HG03460 (cell line): ENCODE data around the gene GCA.

Experiments
- ATAC-seq: cut with Tn5 transposase; IDR thresholded peaks from one replicate; pipeline ENCODE4 v1.9.1; 2021; ENCODE audit not compliant: unreplicated experiment

GCA gene

GRCh38 chr2:162343824-162344616, at the start of gene GCA:
GCA (plus strand) TSS chr2:162344132; CDS start chr2:162344249, 117 bp downstream.
- peak; percentile 98 for ATAC-seq

GRCh38 chr2:162295009-162295408, 48.9 kb upstream of the GCA start:
- no peak for ATAC-seq

- ATAC-seq: peak; percentile 59
Observed at GRCh38 chr2:162297925-162298552, 45.9 kb upstream of the GCA start.

- ATAC-seq: no peak
Observed at GRCh38 chr2:162298669-162299335, 45.1 kb upstream of the GCA start.

GRCh38 chr2:162300266-162300665, 43.7 kb upstream of the GCA start:
- no peak for ATAC-seq

- no peak for ATAC-seq
Observed at GRCh38 chr2:162301151-162301804, 42.7 kb upstream of the GCA start.

GRCh38 chr2:162301877-162302276, 42.1 kb upstream of the GCA start:
- no peak for ATAC-seq

- no peak for ATAC-seq
Observed at GRCh38 chr2:162305901-162306300, 38.0 kb upstream of the GCA start.

GRCh38 chr2:162308747-162309503, 35.0 kb upstream of the GCA start:
- peak; percentile 73 for ATAC-seq

GRCh38 chr2:162312853-162313252, 31.1 kb upstream of the GCA start:
- no peak for ATAC-seq

- ATAC-seq: no peak
Observed at GRCh38 chr2:162315938-162316337, 28.0 kb upstream of the GCA start.

GRCh38 chr2:162316590-162316989, 27.3 kb upstream of the GCA start:
- no peak for ATAC-seq

- ATAC-seq: no peak
Observed at GRCh38 chr2:162317058-162317742, 26.7 kb upstream of the GCA start.

GRCh38 chr2:162317861-162318327, 26.0 kb upstream of the GCA start:
- peak; percentile 13 for ATAC-seq

- ATAC-seq: peak; percentile 81
Observed at GRCh38 chr2:162318328-162319180, 25.4 kb upstream of the GCA start, which contains the start of gene IFIH1. IFIH1 (minus strand) TSS chr2:162318684; CDS start chr2:162318307, 377 bp downstream.

- no peak for ATAC-seq
Observed at GRCh38 chr2:162320864-162321517, 22.9 kb upstream of the GCA start.

GRCh38 chr2:162324953-162325352, 19.0 kb upstream of the GCA start:
- no peak for ATAC-seq

- no peak for ATAC-seq
Observed at GRCh38 chr2:162327134-162327769, 16.7 kb upstream of the GCA start.
